CD4-positive, alpha-beta memory T cell (primary cell): ENCODE results near the gene PDE6A. TPM values are rescaled to one million over a fixed set of nuclear protein-coding genes. Genes with fewer than 3 reads are reported as not detected.

Experiments
- CTCF ChIA-PET: fragments of 350-600 bp; sonication (Branson Sonifier 250); formaldehyde crosslinking; loops from one replicate; lab custom pipeline; 2021; ENCODE audit warnings: inconsistent platforms; ENCODE audit not compliant: partially characterized antibody; lab: Charles Lee
- POLR2A ChIA-PET: fragments of 350-600 bp; sonication (Branson Sonifier 250); formaldehyde crosslinking; loops from one replicate; lab custom pipeline; 2021; ENCODE audit not compliant: partially characterized antibody; lab: Charles Lee
- DNase-seq, 5 donors: peaks; one replicate each; pipeline versions ENCODE4 v3.0.0 to v3.0.0-alpha.2; 2020 to 2022; ENCODE audit warnings: mixed read lengths in 1 of 5
- H3K27ac ChIP-seq: one replicate; pipeline ENCODE4 v1.7.0; 2013; ENCODE audit warnings: low read depth, low read length
- H3K27me3 ChIP-seq: 2 replicates; pipeline ENCODE4 v1.7.0; 2013; ENCODE audit warnings: mild to moderate bottlenecking, low read length, moderate library complexity; ENCODE audit not compliant: insufficient read depth
- H3K36me3 ChIP-seq: 2 replicates; pipeline ENCODE4 v1.7.0; 2013; ENCODE audit warnings: mild to moderate bottlenecking, low read length, moderate library complexity; ENCODE audit not compliant: insufficient read depth
- H3K4me1 ChIP-seq: 2 replicates; pipeline ENCODE4 v1.7.0; 2013; ENCODE audit warnings: mild to moderate bottlenecking, low read length, moderate library complexity; ENCODE audit not compliant: insufficient read depth
- H3K4me3 ChIP-seq, 2 donors: one replicate each; pipeline ENCODE4 v1.7.0; 2013; ENCODE audit warnings: low read length in 2 of 2, mild to moderate bottlenecking in 1 of 2
- H3K9me3 ChIP-seq, 2 donors: one replicate each; pipeline ENCODE4 v1.7.0; 2013; ENCODE audit warnings: low read length in 2 of 2, control low read depth in 1 of 2; ENCODE audit not compliant: control insufficient read depth in 1 of 2
- H3K27ac Mint-ChIP-seq, 7 donors: one replicate each; pipeline ENCODE4 v1.8.0; 2020 to 2021; ENCODE audit warnings: mixed read lengths in 7 of 7, mild to moderate bottlenecking in 6 of 7, inconsistent platforms in 3 of 7, moderate library complexity in 3 of 7
- H3K27me3 Mint-ChIP-seq, 2 donors: one replicate each; pipeline ENCODE4 v1.8.0; 2020 to 2021; ENCODE audit warnings: mixed read lengths in 2 of 2
- H3K36me3 Mint-ChIP-seq, 2 donors: one replicate each; pipeline ENCODE4 v1.8.0; 2020 to 2021; ENCODE audit warnings: mixed read lengths in 2 of 2, inconsistent platforms in 1 of 2, mild to moderate bottlenecking in 1 of 2
- H3K4me1 Mint-ChIP-seq, 4 donors: one replicate each; pipeline ENCODE4 v1.8.0; 2020 to 2021; ENCODE audit warnings: mixed read lengths in 4 of 4, mild to moderate bottlenecking in 1 of 4
- H3K4me3 Mint-ChIP-seq, 8 donors: one replicate each; pipeline ENCODE4 v1.8.0; 2020 to 2021; ENCODE audit warnings: mixed read lengths in 8 of 8, mild to moderate bottlenecking in 7 of 8, moderate library complexity in 6 of 8, inconsistent platforms in 3 of 8
- H3K9me3 Mint-ChIP-seq, 8 donors: one replicate each; pipeline ENCODE4 v1.8.0; 2020 to 2021; ENCODE audit warnings: mixed read lengths in 8 of 8, mild to moderate bottlenecking in 5 of 8, inconsistent platforms in 3 of 8, moderate library complexity in 1 of 8
- intact Hi-C: fragments of 100-400 bp; cut with micrococcal nuclease; formaldehyde crosslinking; loops from one replicate; pipeline ENCODE4 v1.15.1; 2023
- polyA plus RNA-seq, 2 donors: library from polyadenylated mRNA; unstranded; fragments of 300-500 nt; fragmentation: Illumina TruSeq; gene quantifications; one replicate each; pipeline ENCODE4 v1.2.3, GENCODE V29; 2021
- total RNA-seq, 2 experiments: library from RNA; stranded (reverse); gene quantifications; one replicate each; pipeline ENCODE4 v1.2.3, GENCODE V29; 2021

Gene PDE6A
- total and polyA plus RNA-seq, 4 experiments from 2014 or later: not detected

- Mint-ChIP-seq H3K27me3 (no peaks in the 10 kb centered on the region), H3K9me3 (no peaks in the 10 kb centered on the region), H3K4me1 (no peaks in the 10 kb centered on the region), H3K36me3 (peaks cover 9 to 18% of the 10 kb centered on the region in 2 donors), H3K4me3 (no peak overlapping the region), H3K27ac (no peak overlapping the region)
- Histone ChIP-seq H3K36me3 (no peaks in the 10 kb centered on the region), H3K4me3 (no peak overlapping the region), H3K27ac (no peak overlapping the region), H3K4me1 (no peaks in the 10 kb centered on the region), H3K27me3 (no peaks in the 10 kb centered on the region), H3K9me3 (no peaks in the 10 kb centered on the region)
- ChIA-PET CTCF (interaction anchor here (0.7 to 7.3 kb wide), 9 partner anchors 9 to 205 kb away, joined by 3 to 51 read pairs (median 5); no protein-coding TSS in a partner anchor), POLR2A (no interaction called here)
- no peak for DNase-seq
- intact Hi-C loops: no loop called here
These were observed 106.8 kb downstream of the PDE6A start for GRCh38 chr5:149837680-149838269.

GRCh38 chr5:149836451-149837139, 108.0 kb downstream of the PDE6A start:
- Mint-ChIP-seq H3K27ac (no peak overlapping the region), H3K4me3 (no peak overlapping the region), H3K4me1 (no peaks in the 10 kb centered on the region), H3K27me3 (no peaks in the 10 kb centered on the region), H3K9me3 (no peaks in the 10 kb centered on the region), H3K36me3 (peaks cover 12 to 18% of the 10 kb centered on the region in 2 donors)
- H3K27ac ChIP-seq: no peak overlapping the region
- ChIA-PET POLR2A (no interaction called here), CTCF (interaction anchor here (0.7 to 9.9 kb wide), 9 partner anchors 8 to 334 kb away, joined by 3 to 167 read pairs (median 10); no protein-coding TSS in a partner anchor)
- intact Hi-C loops: no loop called here
- DNase-seq: no peak
- H3K27me3 ChIP-seq: no peaks in the 10 kb centered on the region
- H3K36me3 ChIP-seq: no peaks in the 10 kb centered on the region
- no peak overlapping the region for H3K4me3 ChIP-seq
- no peaks in the 10 kb centered on the region for H3K4me1 ChIP-seq
- H3K9me3 ChIP-seq: no peaks in the 10 kb centered on the region

DNA sequence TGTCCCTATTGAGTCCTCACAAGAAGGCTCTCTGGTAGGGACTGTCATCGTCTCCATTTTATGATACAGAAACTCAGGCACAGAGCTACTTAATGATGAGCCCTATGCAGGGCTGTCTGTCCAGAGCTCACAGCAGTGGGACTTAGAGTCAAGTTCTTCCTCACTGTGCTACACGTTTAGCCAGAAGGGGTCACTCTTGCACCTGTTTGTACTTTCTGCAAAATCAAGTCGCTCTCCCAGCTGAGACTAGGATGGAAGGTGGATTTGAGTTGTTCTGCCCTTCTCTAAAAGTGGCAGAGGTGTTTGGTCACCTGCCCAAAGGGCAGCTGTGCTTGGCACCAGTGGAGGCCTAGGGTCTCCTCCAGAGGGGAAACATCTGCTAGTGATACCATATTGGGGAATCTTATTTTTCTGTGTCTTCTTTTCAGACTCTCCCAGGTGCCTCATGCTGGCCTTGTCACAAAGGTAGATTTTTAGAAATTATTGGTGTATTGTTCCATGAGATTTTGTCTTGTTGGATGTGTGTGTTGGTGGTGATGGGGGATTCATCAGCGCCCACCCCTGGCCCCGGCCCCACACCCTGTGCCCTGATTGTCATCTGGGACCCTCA, 110.2 kb downstream of the PDE6A start:
- DNase-seq: peak; percentile 43 to 57 (median 49)
- Histone ChIP-seq H3K36me3 (no peaks in the 10 kb centered on the region), H3K9me3 (no peaks in the 10 kb centered on the region), H3K4me1 (no peaks in the 10 kb centered on the region), H3K27ac (no peak overlapping the region), H3K4me3 (no peak overlapping the region), H3K27me3 (no peaks in the 10 kb centered on the region)
- H3K4me1 Mint-ChIP-seq: no peaks in the 10 kb centered on the region
- H3K36me3 Mint-ChIP-seq: peaks cover 13 to 14% of the 10 kb centered on the region in 2 donors
- H3K4me3 Mint-ChIP-seq: peak overlapping the region in 1 of 8 donors; percentile 28
- POLR2A ChIA-PET: interaction anchor here (2.0 kb wide), 1 partner anchor 156 kb away, joined by 10 read pairs; no protein-coding TSS in a partner anchor
- CTCF ChIA-PET: interaction anchor here (0.6 to 15.3 kb wide), 33 partner anchors 8 to 385 kb away, joined by 3 to 309 read pairs (median 5); no protein-coding TSS in a partner anchor
- no peak overlapping the region for H3K27ac Mint-ChIP-seq
- intact Hi-C loops: loop anchor here (1.0 to 2.0 kb wide), 2 partner anchors 18 to 156 kb away; no protein-coding TSS in a partner anchor
- no peaks in the 10 kb centered on the region for H3K9me3 Mint-ChIP-seq
- H3K27me3 Mint-ChIP-seq: no peaks in the 10 kb centered on the region

GRCh38 chr5:149833116-149833827, 111.3 kb downstream of the PDE6A start:
- Mint-ChIP-seq H3K9me3 (no peaks in the 10 kb centered on the region), H3K36me3 (peaks cover 13 to 14% of the 10 kb centered on the region in 2 donors), H3K27ac (no peak overlapping the region), H3K4me3 (no peak overlapping the region), H3K4me1 (peaks cover 0 to 4% (median 2%) of the 10 kb centered on the region in 4 donors), H3K27me3 (no peaks in the 10 kb centered on the region)
- POLR2A ChIA-PET: no interaction called here
- Histone ChIP-seq H3K36me3 (no peaks in the 10 kb centered on the region), H3K27ac (no peak overlapping the region), H3K4me1 (no peaks in the 10 kb centered on the region), H3K27me3 (no peaks in the 10 kb centered on the region), H3K9me3 (no peaks in the 10 kb centered on the region), H3K4me3 (no peak overlapping the region)
- DNase-seq: no peak
- intact Hi-C loops: no loop called here
- CTCF ChIA-PET: interaction anchor here (0.5 to 15.3 kb wide), 31 partner anchors 7 to 386 kb away, joined by 3 to 309 read pairs (median 5); no protein-coding TSS in a partner anchor

- DNase-seq: no peak
- no peak overlapping the region for H3K4me3 ChIP-seq
- ChIA-PET POLR2A (interaction anchor here (0.6 kb wide), 1 partner anchor 168 kb away, joined by 3 read pairs; the partner anchor contains the start of genes HMGXB3 and TIGD6), CTCF (interaction anchor here (1.9 to 15.3 kb wide), 6 partner anchors 20 to 195 kb away, joined by 6 to 309 read pairs (median 62); no protein-coding TSS in a partner anchor)
- H3K4me1 ChIP-seq: no peaks in the 10 kb centered on the region
- Mint-ChIP-seq H3K27me3 (no peaks in the 10 kb centered on the region), H3K36me3 (peaks cover 13 to 14% of the 10 kb centered on the region in 2 donors), H3K4me3 (no peak overlapping the region), H3K9me3 (no peaks in the 10 kb centered on the region), H3K4me1 (peaks cover 0 to 4% (median 2%) of the 10 kb centered on the region in 4 donors), H3K27ac (no peak overlapping the region)
- H3K27me3 ChIP-seq: no peaks in the 10 kb centered on the region
- H3K9me3 ChIP-seq: no peaks in the 10 kb centered on the region
- intact Hi-C loops: no loop called here
- no peaks in the 10 kb centered on the region for H3K36me3 ChIP-seq
- no peak overlapping the region for H3K27ac ChIP-seq
These were observed 112.0 kb downstream of the PDE6A start for GRCh38 chr5:149832636-149833035.

DNA sequence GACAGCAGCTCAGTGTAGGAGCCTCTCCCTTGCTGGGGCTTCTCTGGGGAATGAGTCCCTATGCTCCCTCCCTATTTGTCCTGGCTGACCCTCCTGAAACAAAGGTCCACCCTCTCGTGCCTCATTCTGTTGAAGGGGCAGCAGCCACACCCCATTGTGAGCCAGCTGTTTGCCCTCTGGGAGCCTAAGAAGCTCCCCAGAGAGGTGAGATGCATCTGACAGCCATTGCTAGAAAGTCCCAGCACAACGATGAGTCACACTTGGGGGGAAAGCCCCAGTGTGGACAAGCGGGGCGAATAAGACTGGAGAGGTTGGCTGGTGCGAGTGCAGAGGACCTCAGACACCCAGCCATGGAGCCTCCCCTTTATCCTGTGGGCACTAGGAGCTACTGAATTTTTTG, 113.1 kb downstream of the PDE6A start:
- Mint-ChIP-seq H3K9me3 (no peaks in the 10 kb centered on the region), H3K27me3 (no peaks in the 10 kb centered on the region), H3K36me3 (peaks cover 13 to 14% of the 10 kb centered on the region in 2 donors), H3K4me3 (no peak overlapping the region), H3K27ac (no peak overlapping the region), H3K4me1 (peaks cover 0 to 4% (median 2%) of the 10 kb centered on the region in 4 donors)
- intact Hi-C loops: no loop called here
- H3K36me3 ChIP-seq: no peaks in the 10 kb centered on the region
- POLR2A ChIA-PET: no interaction called here
- H3K4me3 ChIP-seq: no peak overlapping the region
- H3K4me1 ChIP-seq: no peaks in the 10 kb centered on the region
- H3K27me3 ChIP-seq: no peaks in the 10 kb centered on the region
- no peak for DNase-seq
- H3K27ac ChIP-seq: no peak overlapping the region
- H3K9me3 ChIP-seq: no peaks in the 10 kb centered on the region
- CTCF ChIA-PET: interaction anchor here (1.6 to 15.3 kb wide), 7 partner anchors 8 to 194 kb away, joined by 4 to 309 read pairs (median 51); no protein-coding TSS in a partner anchor
